Tracheal epithelial cell (primary cell): ENCODE measurements around the gene SHANK3. TPM values are rescaled to one million over a fixed set of nuclear protein-coding genes. Genes with fewer than 3 reads are reported as not detected.

ENCODE experiments used
- total RNA-seq: library from RNA; depleted of rRNA; stranded (reverse); fragments of >200 nt; gene quantifications from 2 replicates; pipeline ENCODE4 v1.2.1, GENCODE V29; 2014

Gene SHANK3
- total RNA-seq: 1.5 and 2.7 TPM in 2 replicates

GRCh38 chr22:50672471-50673230, at the start of gene SHANK3:
Gene SHANK3, plus strand, starts transcription at chr22:50672823.

GRCh38 chr22:50627642-50628542, 44.7 kb upstream of the SHANK3 start, which contains the start of gene ARSA:
Gene ARSA, minus strand, starts transcription at chr22:50628152. Its CDS starts 373 bp downstream, at chr22:50627779.

Other genes starting within 250 kb of the SHANK3 start
- 102 and 137 TPM in 2 replicates for gene SBF1, start 197.8 kb upstream of the SHANK3 start, total RNA-seq
- gene ADM2, start 191.3 kb upstream of the SHANK3 start, total RNA-seq: 2.7 and 4.3 TPM in 2 replicates
- gene MIOX, start 186.0 kb upstream of the SHANK3 start, total RNA-seq: 0.72 TPM in 1 of 2 replicates, not detected in the other
- gene LMF2, start 165.1 kb upstream of the SHANK3 start, total RNA-seq: 21.7 and 31.5 TPM in 2 replicates
- 24.7 and 28.9 TPM in 2 replicates for gene NCAPH2, start 164.6 kb upstream of the SHANK3 start, total RNA-seq
- 0.72 and 10.2 TPM in 2 replicates for gene SCO2, start 147.2 kb upstream of the SHANK3 start, total RNA-seq
- 22.0 and 234 TPM in 2 replicates for gene TYMP, start 142.8 kb upstream of the SHANK3 start, total RNA-seq
- 0.24 and 0.43 TPM in 2 replicates for gene KLHDC7B, start 126.9 kb upstream of the SHANK3 start, total RNA-seq
- gene SYCE3, start 109.9 kb upstream of the SHANK3 start, total RNA-seq: not detected in 2 replicates
- 2.2 TPM in 1 of 2 replicates, not detected in the other for gene CPT1B, start 94.4 kb upstream of the SHANK3 start, total RNA-seq
- gene CHKB, start 90.0 kb upstream of the SHANK3 start, total RNA-seq: 23.7 and 32.0 TPM in 2 replicates
- 0.43 and 0.48 TPM in 2 replicates for gene MAPK8IP2, start 72.0 kb upstream of the SHANK3 start, total RNA-seq
- 19.6 and 27.7 TPM in 2 replicates for gene ARSA, start 44.7 kb upstream of the SHANK3 start, total RNA-seq
- not detected in 2 replicates for gene ACR, start 65.4 kb downstream of the SHANK3 start, total RNA-seq
- gene RABL2B, start 110.8 kb downstream of the SHANK3 start, total RNA-seq: 3.1 and 4.3 TPM in 2 replicates